A549 (cell line): Measurements from ENCODE around the gene GTF3C1.

Experiments
- BHLHE40 ChIP-seq: IDR thresholded peaks from 2 replicates; pipeline ENCODE4 v1.6.1; 2012; ENCODE audit warnings: low read depth, low read length, inconsistent platforms
- CHD2 ChIP-seq: fragments of 150-350 bp; IDR thresholded peaks from 2 replicates; pipeline ENCODE4 v1.6.1; 2014; ENCODE audit warnings: low read length; ENCODE audit not compliant: partially characterized antibody
- EP300 ChIP-seq, 2 experiments: fragments of >200 bp; sonication (Bioruptor Twin); formaldehyde crosslinking; IDR thresholded peaks; 2 replicates in 1 of 2; 3 replicates in 1 of 2; pipeline ENCODE4 v1.6.1; 2016 to 2017
- ESRRA ChIP-seq: fragments of 150-350 bp; IDR thresholded peaks from 2 replicates; pipeline ENCODE4 v1.6.1; 2014; ENCODE audit warnings: mild to moderate bottlenecking, low read length, borderline replicate concordance
- GATA3 ChIP-seq: IDR thresholded peaks from 2 replicates; pipeline ENCODE4 v1.6.1; 2012; ENCODE audit warnings: borderline replicate concordance
- HOXA7 ChIP-seq: fragments of 250-450 bp; sonication (Bioruptor Pico); IDR thresholded peaks from 2 replicates; pipeline ENCODE4 v1.5.0; 2020; ENCODE audit warnings: mild to moderate bottlenecking, moderate library complexity
- JUN ChIP-seq, 2 experiments: fragments of >200 bp; sonication (Bioruptor Twin); formaldehyde crosslinking; IDR thresholded peaks; 2 replicates in 1 of 2; 3 replicates in 1 of 2; pipeline ENCODE4 v1.6.1; 2016 to 2017
- MAZ ChIP-seq: fragments of 150-350 bp; IDR thresholded peaks from 2 replicates; pipeline ENCODE4 v1.6.1; 2014; ENCODE audit warnings: antibody characterized with exemption, low read depth, low read length, borderline replicate concordance
- PHF8 ChIP-seq: fragments of 200-600 bp; sonication (generic); IDR thresholded peaks from 2 replicates; pipeline ENCODE4 v1.6.1; 2016; ENCODE audit warnings: low read depth, mild to moderate bottlenecking, antibody characterized with exemption, moderate library complexity, borderline replicate concordance
- POLR2A ChIP-seq: IDR thresholded peaks from 2 replicates; pipeline ENCODE4 v1.6.1; 2012; ENCODE audit warnings: mild to moderate bottlenecking, low read length
- RCOR1 ChIP-seq: fragments of 150-350 bp; IDR thresholded peaks from 2 replicates; pipeline ENCODE4 v1.6.1; 2014; ENCODE audit warnings: antibody characterized with exemption, low read length, low read depth
- TF ChIP-seq, protein P1 (sequence below): fragments of >200 bp; sonication (Bioruptor Twin); formaldehyde crosslinking; IDR thresholded peaks from 3 replicates; pipeline ENCODE4 v1.5.1; 2016
- TF ChIP-seq, protein P2 (sequence below): fragments of 200-600 bp; sonication (generic); IDR thresholded peaks from 2 replicates; pipeline ENCODE4 v1.6.1; 2016; ENCODE audit warnings: antibody characterized with exemption, mild to moderate bottlenecking, moderate library complexity

DNA sequence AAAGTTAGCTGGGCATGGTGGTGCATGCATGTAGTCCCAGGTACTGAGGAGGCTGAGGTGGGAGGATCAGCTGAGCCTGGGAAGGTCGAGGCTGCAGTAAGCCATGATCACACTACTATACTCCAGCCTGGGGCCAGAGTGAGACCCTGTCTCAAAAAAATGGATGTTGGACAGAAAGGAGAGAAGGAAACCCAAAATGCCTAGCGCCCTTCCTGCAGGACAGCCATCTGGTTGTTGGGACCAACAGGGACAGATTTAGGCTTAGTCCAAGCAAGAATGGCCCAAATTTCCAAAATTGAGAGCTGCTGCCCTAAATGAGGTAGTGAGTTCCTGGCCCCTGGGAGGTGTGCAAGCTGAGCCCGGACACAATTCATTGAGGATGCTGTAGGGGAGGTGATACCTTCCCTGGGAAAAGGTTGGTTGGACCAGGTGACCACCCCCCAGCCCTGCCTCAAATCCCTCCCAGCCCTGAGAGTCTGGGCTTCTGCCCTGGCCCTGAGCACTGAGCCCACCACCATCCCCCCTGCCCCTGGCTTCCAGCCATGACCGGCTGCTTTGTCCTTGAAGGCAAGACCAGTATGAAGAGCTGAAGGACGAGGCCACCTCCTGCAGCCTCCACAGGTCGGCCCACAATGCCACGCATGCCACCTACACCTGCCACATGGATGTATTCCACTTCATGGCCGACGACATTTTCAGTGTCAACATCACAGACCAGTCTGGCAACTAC is 112.6 kb downstream of the GTF3C1 start:
- TF ChIP-seq CHD2: no peak
- TF ChIP-seq ESRRA: no peak
- TF ChIP-seq GATA3: no peak
- no peak for TF ChIP-seq EP300 (IDR thresholded peaks at IDR 0.05)
- TF ChIP-seq, protein P1, sequence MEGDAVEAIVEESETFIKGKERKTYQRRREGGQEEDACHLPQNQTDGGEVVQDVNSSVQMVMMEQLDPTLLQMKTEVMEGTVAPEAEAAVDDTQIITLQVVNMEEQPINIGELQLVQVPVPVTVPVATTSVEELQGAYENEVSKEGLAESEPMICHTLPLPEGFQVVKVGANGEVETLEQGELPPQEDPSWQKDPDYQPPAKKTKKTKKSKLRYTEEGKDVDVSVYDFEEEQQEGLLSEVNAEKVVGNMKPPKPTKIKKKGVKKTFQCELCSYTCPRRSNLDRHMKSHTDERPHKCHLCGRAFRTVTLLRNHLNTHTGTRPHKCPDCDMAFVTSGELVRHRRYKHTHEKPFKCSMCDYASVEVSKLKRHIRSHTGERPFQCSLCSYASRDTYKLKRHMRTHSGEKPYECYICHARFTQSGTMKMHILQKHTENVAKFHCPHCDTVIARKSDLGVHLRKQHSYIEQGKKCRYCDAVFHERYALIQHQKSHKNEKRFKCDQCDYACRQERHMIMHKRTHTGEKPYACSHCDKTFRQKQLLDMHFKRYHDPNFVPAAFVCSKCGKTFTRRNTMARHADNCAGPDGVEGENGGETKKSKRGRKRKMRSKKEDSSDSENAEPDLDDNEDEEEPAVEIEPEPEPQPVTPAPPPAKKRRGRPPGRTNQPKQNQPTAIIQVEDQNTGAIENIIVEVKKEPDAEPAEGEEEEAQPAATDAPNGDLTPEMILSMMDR: no peak
- TF ChIP-seq MAZ: no peak
- no peak for TF ChIP-seq HOXA7 (CRISPR knock-in tag)
- TF ChIP-seq PHF8: no peak
- TF ChIP-seq BHLHE40: no peak
- no peak for TF ChIP-seq POLR2A
- no peak for TF ChIP-seq RCOR1
- TF ChIP-seq, protein P2, sequence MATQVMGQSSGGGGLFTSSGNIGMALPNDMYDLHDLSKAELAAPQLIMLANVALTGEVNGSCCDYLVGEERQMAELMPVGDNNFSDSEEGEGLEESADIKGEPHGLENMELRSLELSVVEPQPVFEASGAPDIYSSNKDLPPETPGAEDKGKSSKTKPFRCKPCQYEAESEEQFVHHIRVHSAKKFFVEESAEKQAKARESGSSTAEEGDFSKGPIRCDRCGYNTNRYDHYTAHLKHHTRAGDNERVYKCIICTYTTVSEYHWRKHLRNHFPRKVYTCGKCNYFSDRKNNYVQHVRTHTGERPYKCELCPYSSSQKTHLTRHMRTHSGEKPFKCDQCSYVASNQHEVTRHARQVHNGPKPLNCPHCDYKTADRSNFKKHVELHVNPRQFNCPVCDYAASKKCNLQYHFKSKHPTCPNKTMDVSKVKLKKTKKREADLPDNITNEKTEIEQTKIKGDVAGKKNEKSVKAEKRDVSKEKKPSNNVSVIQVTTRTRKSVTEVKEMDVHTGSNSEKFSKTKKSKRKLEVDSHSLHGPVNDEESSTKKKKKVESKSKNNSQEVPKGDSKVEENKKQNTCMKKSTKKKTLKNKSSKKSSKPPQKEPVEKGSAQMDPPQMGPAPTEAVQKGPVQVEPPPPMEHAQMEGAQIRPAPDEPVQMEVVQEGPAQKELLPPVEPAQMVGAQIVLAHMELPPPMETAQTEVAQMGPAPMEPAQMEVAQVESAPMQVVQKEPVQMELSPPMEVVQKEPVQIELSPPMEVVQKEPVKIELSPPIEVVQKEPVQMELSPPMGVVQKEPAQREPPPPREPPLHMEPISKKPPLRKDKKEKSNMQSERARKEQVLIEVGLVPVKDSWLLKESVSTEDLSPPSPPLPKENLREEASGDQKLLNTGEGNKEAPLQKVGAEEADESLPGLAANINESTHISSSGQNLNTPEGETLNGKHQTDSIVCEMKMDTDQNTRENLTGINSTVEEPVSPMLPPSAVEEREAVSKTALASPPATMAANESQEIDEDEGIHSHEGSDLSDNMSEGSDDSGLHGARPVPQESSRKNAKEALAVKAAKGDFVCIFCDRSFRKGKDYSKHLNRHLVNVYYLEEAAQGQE: no peak
- no peak for TF ChIP-seq JUN (IDR thresholded peaks at IDR 0.05)
